ENCODE measurements around the gene TMEM38B.
A peak's percentile ranks its signal among the peaks of the same experiment; 100 is the strongest.

Gene TMEM38B, protein sequence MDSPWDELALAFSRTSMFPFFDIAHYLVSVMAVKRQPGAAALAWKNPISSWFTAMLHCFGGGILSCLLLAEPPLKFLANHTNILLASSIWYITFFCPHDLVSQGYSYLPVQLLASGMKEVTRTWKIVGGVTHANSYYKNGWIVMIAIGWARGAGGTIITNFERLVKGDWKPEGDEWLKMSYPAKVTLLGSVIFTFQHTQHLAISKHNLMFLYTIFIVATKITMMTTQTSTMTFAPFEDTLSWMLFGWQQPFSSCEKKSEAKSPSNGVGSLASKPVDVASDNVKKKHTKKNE

DNA sequence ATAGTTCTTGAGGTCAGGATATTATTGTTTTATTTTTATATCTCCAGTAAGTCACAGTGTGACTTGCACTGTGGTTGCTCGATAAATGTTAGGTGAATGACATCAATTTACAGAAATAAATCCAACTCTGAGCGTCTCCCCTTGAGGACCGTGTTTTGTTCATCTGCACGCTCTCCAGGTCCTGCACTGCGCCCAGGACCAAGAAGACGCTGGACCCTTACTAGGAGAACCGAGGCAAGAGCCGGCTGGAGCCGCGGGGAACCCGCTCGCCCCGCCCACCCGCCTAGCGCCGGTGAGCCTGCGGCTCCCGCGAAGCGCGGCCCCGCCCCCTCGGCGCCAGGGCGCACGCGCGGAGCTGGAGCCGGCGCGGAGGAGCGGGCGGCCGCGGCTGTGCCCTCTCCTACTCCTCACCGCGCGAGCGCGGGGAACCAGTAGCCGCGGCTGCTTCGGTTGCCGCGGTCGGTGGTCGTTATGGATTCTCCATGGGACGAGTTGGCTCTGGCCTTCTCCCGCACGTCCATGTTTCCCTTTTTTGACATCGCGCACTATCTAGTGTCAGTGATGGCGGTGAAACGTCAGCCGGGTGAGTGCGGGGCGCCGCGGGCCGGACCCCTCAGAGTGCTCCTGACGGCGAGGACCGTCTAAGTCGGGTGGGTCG lies at the start of gene TMEM38B:
TMEM38B (plus strand) TSS at position 352 of the 658 bp plus-strand sequence; CDS start at position 472, 120 bp downstream.
- peak; percentile 35 for DNase-seq (ENCODE audit: low read depth)

DNA sequence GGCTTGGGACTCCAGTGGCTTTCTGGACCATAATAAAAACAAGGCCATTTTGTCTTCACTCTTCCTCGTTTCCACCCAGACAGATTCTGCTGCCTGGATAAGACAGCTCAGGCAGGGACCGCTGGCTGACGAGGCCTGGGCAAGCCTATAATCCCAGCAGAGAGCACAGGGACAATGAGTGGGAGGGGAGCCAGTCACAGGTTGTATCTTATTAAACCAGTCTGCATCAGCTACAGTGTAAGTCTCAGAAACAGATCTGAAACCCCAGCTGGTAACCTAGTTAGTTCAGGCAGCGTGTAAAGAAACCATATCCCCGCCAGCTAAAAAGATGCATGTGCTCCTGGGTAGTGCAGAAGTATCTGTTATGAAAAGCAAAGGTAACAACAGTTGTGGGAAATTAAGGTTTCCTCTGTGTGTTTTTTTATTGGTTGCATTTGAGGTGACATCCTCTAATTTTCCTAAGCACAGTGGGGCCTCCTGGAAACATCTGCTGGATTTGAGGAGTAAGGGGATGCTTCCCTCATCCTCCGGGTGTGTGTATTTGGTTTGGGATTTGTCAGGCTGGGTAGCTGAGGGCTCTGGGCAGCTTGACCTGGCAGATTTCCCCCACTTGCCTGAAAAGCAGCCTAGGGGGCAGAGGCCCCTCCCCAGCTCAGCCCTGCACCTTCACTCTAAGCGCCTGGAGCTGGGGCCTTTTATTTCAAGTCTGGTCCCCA lies 47.3 kb upstream of the TMEM38B start:
- no peak for DNase-seq (ENCODE audit: low read depth)

DNA sequence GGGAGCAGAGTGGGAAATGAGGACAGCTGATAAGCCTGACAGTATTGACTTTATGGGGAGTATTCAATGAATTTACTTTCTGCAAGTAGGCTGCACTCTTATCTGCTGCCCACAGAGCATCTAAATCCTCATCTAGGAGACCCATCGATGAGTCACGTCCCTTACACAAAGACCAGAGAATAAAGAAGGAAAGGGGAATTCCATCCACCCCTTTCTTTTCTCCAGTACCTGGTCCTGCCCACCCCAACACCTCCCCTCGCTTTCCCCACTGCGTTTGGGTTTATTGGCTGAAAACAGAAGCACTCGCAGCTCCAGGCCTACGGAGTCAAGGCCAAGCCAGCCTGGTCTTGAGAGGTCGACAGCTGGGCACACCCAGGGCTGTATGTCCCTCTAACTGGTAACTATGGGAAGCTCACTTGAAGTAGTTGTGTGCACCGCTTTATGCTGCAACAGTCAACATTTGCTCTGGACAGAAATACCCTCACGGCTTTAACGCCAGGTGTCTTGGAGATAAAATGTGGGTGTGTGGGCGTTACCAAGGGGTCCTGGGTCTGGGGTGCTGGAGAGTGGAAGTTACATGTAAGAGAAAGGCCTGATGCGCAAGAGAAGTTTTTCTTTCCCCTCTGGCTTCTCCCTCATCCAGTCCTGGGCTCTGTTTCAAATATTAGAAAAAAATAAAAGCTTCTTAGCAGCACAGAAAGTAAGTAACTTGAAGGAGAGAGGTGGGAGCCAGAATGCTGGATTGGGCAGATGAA lies 46.6 kb upstream of the TMEM38B start:
- no peak for DNase-seq (ENCODE audit: low read depth)

DNA sequence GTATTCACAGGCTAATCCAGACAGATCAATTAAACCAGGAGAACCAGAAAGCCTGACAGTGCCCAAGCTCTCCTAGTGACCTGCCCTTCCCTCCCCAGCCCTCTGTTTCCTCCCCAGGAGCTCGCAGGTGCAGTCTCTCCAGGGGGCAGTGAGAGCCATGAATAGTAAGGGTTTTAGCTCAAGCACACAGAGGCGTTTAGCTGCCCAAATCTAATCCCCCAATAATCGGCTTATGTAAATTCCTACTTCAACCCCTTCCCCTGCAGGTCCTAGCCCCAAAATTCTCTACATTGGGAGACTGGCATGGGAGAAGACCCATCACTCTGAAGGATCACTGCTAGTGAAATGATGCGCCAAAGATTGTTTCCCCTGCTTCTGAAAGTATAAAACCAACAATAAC lies 42.5 kb upstream of the TMEM38B start:
- DNase-seq (ENCODE audit: low read depth): no peak

DNA sequence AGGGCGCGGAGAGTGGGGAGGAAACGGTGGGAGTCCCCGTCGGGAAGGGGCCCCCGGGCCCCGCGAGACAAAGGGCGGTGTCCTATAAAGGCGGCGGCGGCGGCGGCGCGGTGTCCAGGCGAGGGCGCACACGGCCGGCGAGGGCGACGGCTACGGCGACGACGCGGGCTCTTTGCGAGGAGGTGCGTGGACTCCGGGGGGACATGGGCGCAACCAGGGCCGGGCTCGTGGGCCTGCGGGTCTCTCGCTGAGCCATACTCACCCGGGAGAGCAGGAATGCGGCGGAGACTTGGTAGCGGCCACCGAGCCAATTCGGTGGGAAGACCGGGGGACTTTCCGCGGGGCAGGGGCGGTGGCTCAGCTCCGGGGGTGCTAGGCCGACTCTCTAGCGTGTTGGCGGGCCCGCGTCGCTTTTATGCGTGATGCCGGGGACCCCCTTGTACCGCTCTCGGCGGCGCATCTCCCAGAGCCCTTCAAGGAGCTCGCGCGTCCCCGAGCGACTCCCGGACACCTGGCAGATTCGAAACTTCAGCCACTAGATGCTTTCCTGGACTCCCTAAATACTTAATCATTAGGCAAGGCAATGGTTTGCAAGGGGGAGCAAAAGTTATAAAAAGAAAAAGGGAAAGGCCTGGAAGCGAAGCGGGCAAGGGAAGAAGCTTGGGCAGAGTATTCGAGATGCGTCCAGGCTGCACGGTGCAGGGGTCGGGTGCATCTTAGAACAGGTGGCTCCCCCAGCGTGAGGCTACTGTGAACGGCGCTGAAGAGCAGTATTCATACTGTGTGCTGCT lies 38.0 kb upstream of the TMEM38B start:
- no peak for DNase-seq (ENCODE audit: low read depth)

DNA sequence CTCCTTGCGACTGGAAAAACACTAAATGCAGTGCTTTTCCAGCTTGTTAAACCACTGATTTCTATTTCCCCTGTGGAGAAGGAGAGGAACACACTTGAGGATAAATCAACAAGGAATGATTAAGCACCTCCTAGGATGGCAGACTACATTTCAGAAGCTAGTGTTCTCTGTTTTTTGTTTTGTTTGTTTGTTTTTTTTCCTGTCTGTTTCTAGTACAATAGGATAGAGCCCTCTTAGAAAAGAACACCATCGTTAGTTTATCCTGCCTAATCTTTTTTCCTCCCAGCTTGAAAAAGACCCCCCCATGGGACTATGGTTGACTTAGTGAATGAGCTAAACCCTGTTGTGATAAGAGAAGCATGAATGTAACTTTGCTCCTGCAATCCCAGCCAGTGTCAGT lies 36.0 kb upstream of the TMEM38B start:
- no peak for DNase-seq (ENCODE audit: low read depth)

DNA sequence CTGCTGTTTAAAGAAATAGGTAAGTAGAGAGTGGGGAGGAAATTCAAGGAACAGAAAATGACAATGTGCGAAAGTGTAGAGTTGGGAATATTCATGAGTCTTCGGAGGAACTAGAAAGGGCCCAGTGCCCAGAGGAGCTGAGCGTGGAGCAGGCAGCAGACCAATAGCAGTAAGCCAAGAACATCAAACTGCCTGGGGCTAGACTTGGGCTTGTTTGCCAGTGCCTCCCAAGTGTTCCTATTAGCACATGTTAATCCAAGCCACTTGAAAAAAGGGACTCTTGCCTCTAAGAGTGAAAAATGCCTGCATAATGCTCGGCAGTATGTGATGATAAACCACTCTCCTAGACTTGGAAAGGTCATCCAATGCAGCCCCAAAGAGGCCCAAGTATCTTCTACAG lies 33.3 kb upstream of the TMEM38B start:
- DNase-seq (ENCODE audit: low read depth): no peak

DNA sequence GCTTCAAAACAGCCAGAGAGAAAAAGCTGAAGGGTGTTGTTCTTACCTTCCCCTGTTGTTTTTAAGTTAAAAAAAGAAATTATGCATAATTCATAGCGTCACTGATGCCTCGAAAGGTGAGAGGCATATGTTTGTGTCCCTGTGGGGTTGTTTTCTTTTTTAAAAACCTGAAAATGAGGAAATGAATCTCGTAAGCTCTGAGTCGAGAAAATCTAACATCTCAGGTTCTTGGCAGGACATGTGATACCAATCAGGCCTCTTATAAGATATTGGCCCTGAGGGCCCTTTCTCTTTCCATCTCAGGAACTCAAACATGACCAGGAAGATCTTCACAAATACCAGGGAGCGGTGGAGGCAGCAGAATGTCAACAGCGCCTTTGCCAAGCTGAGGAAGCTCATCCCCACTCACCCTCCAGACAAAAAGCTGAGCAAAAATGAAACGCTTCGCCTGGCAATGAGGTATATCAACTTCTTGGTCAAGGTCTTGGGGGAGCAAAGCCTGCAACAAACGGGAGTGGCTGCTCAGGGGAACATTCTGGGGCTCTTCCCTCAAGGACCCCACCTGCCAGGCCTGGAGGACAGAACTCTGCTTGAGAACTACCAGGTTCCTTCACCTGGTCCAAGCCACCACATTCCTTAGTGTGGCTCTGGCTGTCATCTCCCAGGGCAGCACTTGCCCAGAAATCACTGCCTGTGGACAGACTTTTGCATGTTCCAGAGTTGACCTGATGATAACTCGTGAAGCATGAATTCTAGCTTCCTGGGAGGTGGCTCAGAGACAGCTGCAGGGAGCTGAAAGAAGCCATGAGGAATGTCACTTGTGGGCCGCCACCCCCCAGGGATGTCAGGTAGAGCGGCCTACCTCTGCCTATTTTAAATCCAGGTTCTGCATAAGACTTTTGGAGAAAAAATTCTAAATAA lies 31.9 kb upstream of the TMEM38B start, which contains the start of gene TAL2:
TAL2 (plus strand) TSS at position 274 of the 921 bp plus-strand sequence; CDS start at position 314, 40 bp downstream.
- DNase-seq (ENCODE audit: low read depth): no peak

DNA sequence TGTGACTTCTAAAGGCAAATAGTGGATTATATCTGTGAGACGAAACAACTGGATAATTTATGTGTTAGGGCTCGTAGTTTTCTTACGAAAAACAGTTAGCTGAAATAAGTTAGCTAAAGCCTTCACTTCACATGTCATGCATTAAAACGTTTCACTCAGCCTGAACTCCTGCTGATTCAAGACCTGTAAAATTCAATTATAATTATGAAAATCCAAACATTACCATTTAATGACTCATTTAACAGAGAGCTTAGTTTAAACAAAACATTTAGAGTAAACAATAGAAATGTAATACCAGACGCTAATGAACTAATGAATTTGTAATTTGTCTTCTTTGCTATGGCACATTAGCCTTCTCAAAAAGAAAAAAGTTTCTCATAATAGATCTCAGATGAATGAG lies 30.4 kb upstream of the TMEM38B start:
- DNase-seq (ENCODE audit: low read depth): no peak

DNA sequence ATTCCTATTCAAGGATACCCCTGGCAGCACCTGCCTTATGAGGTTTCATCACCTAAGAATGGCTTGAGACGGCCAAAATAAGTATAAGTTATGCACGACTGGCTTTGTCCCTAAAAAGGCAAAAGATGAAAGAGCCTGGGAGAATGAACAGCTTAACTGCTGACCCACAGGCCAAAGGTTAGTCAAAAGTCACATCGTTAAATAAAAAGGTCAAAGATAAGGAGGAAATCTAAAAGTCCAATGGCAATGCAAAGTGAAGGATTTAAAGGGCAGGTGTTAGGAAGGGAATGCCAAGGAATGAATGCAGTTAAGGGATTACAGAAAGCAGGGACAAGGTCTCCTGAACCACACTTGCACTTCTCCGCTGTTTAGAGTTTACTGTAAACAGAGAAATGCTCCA lies 26.5 kb upstream of the TMEM38B start:
- DNase-seq (ENCODE audit: low read depth): no peak

DNA sequence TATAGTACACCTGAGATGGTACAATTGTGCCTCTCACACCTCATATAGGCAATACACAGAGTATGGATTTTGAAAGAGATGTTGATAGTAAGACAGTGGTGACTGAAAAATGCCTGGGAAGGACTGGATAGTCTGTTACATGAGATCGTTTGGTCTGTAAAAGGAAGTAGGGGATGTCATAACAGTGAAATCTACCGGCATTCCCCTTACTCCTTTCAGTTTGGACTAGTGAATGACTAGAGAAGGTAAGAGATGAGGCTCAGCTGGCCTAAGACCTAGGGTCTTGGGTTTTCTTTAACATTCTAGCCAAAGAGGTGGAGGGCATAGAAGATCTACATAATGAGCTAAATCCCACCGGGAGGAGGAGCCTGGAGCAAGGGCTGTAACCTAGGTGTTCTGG lies 24.0 kb upstream of the TMEM38B start:
- DNase-seq (ENCODE audit: low read depth): no peak

DNA sequence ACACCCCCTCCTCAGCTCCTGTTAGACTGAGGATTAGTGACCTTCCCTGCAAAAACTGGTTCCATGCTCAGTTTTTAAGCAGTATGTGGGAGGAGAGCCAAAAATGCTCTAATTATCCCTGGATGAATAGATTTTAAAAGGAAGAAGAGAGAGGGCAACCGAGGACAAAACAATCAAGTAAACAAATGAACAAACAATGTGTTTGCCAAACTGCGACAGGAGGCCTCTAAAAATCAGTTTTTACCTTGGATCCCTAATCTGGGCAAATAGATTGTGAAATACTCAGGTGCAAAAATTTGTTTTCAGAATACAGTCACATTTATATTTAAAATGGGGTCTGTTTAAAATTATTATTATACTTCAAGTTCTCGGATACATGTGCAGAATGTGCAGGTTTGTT lies 23.6 kb upstream of the TMEM38B start:
- no peak for DNase-seq (ENCODE audit: low read depth)

DNA sequence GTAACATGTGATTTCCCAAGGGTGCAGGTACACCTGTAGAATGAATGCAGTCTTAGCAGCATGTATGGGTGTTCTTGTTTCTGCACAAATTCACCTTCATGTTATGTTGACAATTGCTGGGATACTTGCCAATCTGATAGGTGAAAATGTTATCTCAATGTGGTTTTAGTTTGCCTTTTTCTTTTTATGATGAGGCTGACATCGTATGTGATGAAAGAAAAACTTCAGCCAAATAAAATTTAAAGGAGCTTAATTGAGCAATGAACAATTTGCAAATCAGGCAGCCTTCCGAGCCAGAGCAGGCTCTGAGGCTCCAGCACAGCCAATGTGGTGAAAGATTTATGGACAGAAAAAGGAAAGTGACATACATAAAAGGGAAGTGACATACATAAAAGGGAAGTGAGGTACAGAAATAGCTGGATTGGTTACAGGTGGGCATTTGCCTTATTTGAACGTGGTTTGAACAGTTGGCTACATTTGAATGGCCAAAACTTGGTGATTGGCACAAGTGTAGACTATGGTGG lies 21.6 kb upstream of the TMEM38B start:
- no peak for DNase-seq (ENCODE audit: low read depth)

DNA sequence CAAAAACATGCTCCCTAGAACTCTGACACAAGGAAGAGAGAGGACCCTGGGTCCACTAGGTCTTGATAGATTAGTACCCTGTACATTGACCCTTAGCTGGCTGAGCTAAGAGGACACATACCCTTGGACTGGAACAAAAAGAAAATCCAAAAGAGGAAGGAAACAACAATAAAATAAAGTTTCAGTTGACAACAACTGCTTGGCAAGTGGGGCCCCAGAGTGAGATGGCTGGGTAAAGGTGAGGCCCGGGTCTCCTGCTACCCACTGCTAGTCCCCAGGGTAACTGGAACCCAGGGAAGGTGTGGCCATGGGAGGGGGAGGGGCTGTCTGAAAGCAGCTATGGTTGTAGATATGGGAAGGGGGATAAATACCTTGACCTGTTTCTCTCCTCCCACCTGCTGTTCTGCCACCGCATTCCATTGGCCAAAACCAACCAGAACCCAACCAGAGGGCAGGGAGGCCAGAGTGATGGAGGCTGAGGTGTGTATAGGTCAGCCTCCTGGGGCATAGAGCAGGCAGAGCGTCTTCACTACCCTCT lies 20.4 kb upstream of the TMEM38B start:
- no peak for DNase-seq (ENCODE audit: low read depth)

DNA sequence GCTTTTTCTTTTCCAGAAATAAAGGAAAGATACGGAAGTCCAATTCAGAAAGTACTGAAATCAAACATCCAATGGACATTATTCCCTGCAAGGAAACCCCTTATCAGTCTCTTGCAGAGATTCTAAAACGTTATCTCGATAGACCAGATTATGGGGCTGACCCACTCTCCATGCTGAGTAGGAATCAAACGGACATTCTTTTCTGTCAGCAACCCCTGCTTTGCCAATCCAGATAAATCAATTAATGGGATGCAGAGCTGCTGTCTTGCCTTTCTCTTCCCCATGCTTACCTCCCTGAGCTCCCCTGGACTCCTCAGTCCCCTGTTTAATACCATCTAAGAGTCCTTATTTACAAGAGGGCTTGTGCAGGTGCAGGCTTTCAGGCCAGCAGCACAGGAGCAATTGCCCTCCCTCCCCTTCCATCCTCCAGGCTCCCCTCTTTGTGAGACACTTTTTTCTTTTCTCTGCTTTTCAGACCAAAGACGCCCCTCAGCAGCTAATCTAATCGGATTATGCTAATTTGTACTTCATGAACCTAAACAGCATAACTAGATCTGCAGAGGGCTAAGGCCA lies 17.9 kb upstream of the TMEM38B start:
- no peak for DNase-seq (ENCODE audit: low read depth)

DNA sequence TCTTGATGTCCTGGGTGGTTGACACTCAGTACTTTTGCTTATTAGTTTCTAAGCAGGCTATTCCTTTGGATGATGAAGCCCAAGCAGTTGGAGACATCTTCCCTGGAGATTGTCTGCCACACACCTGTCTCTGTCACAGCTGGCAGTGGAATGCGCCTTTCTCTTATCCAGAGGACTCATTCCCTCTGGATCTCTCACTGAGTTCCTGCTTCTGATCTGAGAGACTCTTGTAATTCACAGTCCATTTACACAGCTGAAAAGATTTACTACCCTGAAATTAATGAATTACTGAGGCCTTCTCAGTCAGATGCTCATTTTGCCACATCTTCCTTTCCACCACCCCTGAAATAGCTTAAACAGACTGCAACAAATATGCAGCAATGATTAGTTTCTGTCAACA lies 16.2 kb upstream of the TMEM38B start:
- DNase-seq (ENCODE audit: low read depth): no peak

DNA sequence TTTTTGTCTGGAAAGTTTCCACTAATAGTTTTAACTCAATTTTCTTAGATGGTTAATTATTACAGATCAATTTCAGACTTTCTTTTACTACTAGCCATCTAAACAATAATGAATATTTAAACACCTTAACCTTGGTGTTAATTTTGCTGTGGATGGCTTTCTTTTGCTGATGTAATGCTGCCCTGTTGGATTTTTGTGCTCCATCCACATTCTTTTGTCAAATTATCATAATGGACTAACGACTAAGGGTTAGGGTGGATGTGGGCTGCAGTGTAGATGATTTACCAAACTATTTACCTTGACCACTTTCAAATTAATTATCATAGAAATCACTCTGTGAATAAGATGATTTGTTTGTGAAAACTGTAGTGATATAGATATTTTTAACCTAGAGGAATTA lies 15.6 kb upstream of the TMEM38B start:
- no peak for DNase-seq (ENCODE audit: low read depth)

DNA sequence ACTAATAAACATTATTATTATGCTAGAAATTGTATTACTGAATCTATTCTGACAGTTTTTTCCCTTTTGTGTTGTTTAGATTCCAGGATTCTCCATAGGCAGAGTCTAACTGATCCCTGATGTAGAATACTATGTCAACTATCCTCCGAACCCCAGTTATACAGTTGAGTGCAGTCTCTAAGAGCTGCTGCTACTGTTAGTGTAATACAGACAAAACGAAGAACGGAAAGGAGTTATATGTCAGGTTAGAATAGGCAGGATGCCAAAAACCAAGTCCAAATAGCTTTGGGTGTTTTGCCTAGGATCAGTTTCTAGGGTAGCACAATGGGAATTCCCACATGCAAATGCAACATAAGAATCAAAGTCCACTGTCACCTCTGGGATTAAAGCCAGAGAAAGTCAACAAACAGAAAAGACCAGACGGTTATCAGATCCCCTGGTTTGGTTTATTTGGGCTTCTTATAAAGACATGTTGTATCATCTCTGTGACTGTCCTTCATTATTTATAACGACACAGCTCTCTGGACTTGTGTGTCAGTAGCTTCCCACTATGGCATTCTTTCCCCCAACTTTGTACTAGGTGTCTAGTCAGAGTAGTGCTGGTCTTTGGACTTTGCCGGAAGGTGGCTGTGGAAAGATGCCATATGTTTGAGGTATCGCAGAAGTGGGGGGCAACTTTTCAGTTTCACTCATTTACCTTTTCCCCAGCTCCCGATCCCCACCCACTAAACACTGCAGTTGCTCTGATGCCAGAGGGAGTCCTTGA lies 14.9 kb upstream of the TMEM38B start:
- DNase-seq (ENCODE audit: low read depth): no peak

DNA sequence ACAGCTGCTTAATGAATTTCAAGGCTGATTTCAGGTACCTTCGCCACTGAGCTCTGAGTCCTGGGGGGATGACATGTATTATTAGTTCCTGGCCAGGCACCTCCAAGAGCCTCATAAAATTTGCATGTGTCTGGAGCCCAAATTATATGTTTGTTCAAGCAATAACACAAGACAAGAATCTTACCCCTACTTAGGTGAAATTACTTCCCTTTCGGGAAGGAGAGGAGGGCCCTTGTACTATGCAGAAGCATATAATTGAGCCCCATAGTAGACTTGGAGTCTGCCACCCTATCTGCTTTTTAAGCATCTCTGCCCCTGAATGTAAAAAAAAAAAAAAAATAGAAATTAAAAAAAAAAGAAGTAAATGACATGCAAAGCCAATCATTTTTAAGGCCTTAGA lies 13.0 kb upstream of the TMEM38B start:
- no peak for DNase-seq (ENCODE audit: low read depth)

Measured in fibroblast of the conjunctiva (primary cell).